HPDE6-E6E7 (cell line): ENCODE measurements around the gene ICAM5.
"Not testable (repeated sequence)": the region's sequence is repeated elsewhere in the genome, so short reads cannot be mapped to it uniquely, and the experiment has no call there.

Experiments
- DNase-seq: peaks from one replicate; pipeline ENCODE4 v3.0.0; 2011; ENCODE audit warnings: missing footprints; ENCODE audit errors: extremely low spot score

Gene ICAM5, protein sequence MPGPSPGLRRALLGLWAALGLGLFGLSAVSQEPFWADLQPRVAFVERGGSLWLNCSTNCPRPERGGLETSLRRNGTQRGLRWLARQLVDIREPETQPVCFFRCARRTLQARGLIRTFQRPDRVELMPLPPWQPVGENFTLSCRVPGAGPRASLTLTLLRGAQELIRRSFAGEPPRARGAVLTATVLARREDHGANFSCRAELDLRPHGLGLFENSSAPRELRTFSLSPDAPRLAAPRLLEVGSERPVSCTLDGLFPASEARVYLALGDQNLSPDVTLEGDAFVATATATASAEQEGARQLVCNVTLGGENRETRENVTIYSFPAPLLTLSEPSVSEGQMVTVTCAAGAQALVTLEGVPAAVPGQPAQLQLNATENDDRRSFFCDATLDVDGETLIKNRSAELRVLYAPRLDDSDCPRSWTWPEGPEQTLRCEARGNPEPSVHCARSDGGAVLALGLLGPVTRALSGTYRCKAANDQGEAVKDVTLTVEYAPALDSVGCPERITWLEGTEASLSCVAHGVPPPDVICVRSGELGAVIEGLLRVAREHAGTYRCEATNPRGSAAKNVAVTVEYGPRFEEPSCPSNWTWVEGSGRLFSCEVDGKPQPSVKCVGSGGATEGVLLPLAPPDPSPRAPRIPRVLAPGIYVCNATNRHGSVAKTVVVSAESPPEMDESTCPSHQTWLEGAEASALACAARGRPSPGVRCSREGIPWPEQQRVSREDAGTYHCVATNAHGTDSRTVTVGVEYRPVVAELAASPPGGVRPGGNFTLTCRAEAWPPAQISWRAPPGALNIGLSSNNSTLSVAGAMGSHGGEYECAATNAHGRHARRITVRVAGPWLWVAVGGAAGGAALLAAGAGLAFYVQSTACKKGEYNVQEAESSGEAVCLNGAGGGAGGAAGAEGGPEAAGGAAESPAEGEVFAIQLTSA

GRCh38 chr19:10289836-10290356 lies at the start of gene ICAM5:
Gene ICAM5, plus strand, starts transcription at chr19:10289952. Its CDS starts 92 bp downstream, at chr19:10290044.
- no peak for DNase-seq

DNA sequence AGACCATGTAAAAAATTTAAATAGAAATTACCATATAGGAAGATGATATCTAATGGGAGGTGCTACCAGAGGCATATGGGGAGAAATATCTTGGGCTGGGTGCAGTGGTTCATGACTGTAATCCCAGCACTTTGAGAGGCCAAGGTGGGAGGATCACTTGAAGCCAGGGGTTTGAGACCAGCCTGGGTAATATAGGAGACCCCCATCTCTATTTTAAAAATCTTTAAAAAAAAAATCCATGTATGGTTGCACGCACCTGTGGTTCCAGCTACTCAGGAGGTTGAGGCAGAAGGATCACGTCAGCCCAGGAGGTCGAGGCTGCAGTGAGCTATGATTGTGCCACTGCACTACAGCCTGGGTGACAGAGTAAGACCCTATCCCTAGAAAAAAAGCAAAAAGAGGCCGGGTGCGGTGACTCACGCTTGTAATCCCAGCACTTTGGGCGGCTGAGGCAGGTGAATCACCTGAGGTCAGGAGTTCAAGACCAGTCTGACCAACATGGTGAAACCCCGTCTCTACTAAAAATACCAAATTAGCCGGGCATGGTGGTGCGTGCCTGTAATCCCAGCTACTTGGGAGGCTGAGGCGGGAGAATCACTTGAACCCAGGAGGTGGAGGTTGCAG lies 47.8 kb upstream of the ICAM5 start:
- not testable (repeated sequence) for DNase-seq

DNA sequence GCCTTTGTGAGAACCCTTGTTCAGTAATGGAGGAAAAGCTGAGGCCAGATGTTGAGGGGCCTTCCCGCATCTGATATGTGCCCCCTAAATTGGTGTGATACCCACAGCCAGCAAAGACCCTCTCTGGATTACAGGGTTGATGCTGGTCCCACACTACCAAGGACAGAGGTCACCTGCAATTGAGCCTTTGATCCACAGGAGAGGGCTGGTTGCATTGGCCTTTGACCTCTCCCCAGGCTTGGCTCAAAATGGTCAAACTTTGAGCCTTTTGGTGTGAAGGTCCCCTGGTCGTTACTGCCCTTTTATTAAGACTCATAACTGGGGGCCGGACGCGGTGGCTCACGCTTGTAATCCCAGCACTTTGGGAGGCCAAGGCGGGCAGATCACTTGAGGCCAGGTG lies 46.1 kb upstream of the ICAM5 start:
- no peak for DNase-seq

DNA sequence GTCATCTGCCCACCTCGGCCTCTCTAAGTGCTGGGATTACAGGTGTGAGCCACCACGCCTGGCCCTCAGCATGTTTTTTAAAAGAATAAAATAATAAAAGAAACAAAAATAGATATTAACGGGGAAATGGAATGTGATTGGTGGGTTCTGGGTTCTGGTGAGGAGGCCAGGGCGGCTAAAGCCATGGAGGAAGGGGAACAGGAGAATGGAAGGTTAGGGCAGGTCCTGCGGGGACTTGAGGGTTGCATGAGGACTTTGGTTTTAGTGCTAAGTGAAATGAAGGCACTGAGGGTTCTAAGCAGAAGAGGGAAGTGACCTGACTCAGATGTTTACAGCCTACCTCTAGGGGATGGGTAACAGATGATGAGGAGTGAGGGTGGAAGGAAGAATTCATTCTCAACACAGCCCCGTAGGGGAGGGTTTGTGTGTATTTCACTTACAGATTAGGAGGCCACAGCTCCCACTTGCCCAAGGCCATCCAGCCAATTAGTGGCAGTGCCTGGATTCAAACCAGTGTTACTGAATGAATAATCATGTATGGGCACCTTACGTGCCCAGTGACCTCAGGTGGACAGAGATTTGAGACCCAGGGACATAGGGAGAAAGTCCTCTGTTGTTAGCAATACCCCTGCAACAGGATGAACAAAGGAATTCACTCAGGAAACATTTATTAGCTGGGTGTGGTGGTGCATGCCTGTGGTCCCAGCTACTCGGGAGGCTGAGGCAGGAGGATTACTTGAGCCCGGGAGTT lies 44.4 kb upstream of the ICAM5 start:
- no peak for DNase-seq

DNA sequence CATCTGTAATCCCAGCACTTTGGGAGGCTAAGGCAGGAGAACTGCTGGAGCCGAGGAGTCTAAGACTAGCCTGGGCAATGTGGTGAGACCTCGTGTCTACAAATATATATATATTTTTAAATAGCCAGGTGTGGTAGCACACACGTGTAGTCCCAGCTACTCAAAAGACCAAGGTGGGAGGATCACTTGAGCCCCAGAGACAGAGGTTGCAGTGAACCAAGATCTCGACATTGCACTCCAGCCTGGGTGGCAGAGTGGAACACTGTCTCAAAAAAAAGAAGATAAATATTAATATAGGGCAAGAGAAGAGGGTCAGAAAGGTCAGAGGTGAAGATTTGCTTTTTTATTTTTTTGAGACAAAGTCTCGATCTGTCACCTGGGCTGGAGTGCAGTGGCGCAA lies 43.2 kb upstream of the ICAM5 start:
- DNase-seq = no peak

GRCh38 chr19:10251792-10252694 lies 37.7 kb upstream of the ICAM5 start, which contains the start of gene MRPL4:
Gene MRPL4, plus strand, starts transcription at chr19:10252214. Its CDS starts 40 bp downstream, at chr19:10252254.
- DNase-seq = peak; percentile 96

DNA sequence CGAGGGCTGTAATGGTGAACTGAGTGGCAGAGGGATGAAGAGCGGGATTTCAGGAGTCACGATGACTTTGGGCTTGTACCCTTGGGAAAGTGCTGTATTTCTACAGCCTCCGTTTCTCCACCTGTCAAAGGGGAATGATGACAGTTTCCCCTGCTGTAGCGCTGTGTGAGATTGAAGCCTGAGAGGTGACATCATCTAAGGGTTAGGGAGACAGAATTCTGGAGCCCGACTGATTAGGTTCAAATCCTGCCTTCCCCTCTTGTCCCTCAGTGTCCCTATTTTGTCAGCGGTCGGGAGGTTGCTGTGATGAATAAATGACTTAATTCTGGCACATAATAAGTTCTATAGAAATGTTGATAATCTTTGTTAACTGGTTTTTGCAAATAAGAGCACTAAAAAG lies 37.0 kb upstream of the ICAM5 start:
- no peak for DNase-seq

GRCh38 chr19:10254244-10254643 lies 35.5 kb upstream of the ICAM5 start:
- DNase-seq = no peak

GRCh38 chr19:10255358-10255757 lies 34.4 kb upstream of the ICAM5 start:
- no peak for DNase-seq

GRCh38 chr19:10256551-10256950 lies 33.2 kb upstream of the ICAM5 start:
- no peak for DNase-seq

GRCh38 chr19:10256970-10257615 lies 32.7 kb upstream of the ICAM5 start:
- DNase-seq = no peak

GRCh38 chr19:10258080-10258710 lies 31.6 kb upstream of the ICAM5 start:
- no peak for DNase-seq

DNA sequence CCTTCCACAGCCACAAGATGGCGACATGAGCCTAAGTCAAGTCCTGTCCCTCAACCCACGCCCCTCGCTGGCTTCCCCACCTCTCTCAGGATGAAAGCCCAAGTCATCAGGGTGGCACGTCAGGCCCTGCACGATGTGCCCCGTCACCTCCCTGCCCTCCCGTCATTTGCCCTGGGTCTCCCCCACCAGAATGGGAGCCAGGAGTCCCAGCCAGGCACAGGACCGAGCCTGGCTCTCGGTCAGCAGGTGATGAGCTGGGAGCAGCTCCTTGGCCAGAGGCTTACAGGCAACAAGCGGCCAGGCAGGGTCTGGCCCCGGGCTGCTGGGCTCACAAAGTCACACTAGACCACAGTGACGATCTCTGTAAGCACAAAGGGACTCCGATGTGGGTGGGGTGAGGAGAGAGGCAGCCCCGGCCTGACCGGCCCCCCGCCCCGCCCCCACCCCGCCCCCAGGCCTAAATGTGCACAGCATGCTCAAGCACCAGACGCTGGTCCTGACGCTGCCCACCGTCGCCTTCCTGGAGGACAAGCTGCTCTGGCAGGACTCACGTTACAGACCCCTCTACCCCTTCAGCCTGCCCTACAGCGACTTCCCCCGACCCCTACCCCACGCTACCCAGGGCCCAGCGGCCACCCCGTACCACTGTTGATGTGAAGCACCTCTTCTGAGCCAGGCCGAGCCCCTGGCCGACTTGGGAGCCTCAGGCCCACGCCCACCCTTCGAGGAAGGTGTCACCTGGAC lies 30.4 kb upstream of the ICAM5 start:
- DNase-seq = no peak

DNA sequence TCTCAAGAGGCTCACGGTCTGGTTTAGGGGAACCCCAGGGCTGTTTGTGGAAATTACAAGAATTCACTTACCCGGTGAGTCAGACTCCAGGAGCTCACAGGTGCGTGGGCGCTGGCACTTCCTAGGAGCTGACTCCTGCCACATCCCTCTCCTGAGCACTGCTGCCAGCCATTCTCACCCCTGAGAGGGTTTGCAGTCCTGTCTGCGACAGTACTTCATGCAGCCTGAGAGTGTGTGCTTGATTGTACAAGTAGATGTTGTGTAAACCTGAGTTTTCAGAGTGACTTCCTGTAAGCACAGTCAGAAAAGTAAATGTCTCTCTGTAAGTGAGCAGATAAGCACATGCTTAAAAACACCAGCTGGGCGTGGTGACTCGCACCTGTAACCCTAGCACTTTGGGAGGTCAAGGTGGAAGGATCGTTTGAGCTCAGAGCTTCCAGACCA lies 29.6 kb upstream of the ICAM5 start:
- peak; percentile 64 for DNase-seq

DNA sequence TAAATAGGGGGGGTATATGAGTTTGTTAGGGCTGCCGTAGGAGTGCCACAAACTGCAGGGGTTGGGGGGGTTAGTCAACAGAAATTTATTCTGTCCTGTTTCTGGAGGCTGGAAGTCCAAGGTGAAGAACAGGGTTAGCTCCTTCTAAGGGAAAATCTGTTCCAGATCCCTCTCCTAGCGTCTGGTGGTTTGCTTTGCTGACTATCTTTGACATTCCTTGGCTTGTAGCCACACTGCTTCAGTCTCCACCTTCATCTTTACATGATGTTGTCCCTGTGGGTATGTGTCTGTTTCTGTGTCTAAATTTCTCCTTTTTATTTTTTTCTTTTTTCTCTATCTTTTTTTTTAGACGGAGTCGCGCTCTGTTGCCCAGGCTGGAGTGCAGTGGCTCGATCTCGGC lies 27.0 kb upstream of the ICAM5 start:
- DNase-seq = no peak

GRCh38 chr19:10266706-10267105 lies 23.0 kb upstream of the ICAM5 start:
- DNase-seq = no peak

GRCh38 chr19:10268071-10268470 lies 21.7 kb upstream of the ICAM5 start:
- no peak for DNase-seq
